HG03439 (cell line): ENCODE results near the gene ENOX1.

Source experiments
- ATAC-seq: cut with Tn5 transposase; IDR thresholded peaks from one replicate; pipeline ENCODE4 v1.9.1; 2021; ENCODE audit warnings: mild to moderate bottlenecking, moderate library complexity; ENCODE audit not compliant: unreplicated experiment

Gene ENOX1

DNA sequence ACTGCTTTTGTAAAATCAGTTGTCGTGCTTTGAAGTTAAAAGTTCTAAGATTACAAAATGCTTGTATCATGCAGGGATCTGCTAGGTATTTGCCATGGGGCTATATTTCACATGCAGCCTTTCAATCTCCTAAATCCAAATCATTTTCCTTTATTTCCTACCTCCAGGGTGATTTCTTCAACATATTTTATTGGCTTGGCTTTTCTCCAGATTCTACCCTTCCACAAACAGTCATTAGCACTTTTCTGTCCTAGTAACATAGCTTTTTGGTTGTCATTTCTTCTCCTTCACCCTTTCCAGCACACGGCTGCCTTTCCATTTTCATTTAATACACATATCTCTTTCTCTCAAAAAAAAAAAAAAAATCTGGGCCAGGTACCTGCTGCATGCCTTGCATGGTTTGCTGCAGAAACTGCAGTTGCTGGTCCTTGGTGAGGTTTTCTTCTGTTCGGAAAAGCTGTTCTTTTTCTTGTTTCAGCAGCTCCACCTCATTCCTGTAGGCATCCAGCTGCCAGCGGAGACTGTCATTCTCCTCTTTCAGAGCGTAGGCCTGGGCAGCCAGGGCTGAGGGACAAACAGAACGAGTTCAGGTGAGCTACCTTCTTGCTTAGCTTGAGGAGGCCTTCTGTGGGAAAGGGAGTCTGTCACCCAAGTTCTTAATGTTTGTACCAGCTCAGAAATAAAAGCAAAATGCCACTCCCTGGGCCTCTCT, 488.6 kb downstream of the ENOX1 start:
- ATAC-seq = no peak

DNA sequence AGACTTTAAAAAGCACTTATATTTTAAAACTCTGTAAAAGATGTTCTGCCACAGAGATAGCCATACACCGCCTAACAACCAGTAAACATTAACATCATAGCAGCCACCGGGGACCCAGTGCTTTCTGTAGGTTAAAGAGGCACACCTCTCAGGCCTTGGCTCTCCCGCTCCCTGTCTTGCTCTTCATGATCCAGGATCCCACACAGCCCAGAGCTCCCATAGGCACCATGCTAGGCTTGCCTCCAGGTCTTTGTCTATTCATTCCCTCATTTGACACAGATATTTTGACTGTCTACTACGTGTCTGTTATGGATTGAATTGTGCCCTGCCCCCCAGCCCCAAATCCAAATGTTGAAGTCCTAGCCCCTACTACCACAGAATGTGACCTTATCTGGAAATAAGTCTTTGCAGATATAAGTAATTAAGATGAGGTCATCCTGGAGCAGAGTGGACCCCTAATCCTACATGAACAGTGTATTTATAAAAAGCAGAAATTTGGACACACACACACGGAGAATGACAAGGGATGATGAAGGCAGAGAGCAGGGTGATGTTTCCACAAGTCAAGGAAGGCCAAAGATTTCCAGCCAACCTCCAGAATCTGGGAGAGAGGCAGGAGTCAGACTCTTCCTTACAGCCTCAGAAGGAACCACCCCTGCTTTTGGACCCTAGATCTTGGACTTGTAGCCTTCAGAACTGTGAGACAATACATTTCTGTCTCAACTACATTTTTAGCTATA, 490.8 kb downstream of the ENOX1 start:
- no peak for ATAC-seq

GRCh38 chr13:43295321-43295720, 491.5 kb downstream of the ENOX1 start:
- ATAC-seq = no peak

DNA sequence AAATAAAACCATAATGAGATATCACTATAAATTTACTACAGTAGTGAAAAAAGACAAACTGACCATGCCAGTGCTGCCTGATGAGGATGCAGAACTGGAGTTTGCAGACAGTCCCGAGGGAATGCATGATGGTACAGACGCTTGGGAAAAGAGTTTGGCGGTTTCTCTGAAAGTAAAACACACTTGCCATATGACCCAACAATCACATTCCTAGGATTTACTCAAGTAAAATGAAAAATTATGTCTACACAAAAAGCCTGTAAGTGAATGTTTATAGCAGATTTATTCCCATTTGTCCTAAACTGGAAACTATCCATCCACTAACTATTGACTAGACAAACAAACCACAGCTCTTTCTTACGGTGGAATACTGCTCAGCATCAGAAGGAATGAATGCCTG, 492.4 kb downstream of the ENOX1 start:
- ATAC-seq = no peak

- ATAC-seq = no peak
Measured at GRCh38 chr13:43293986-43294385, 492.8 kb downstream of the ENOX1 start.

DNA sequence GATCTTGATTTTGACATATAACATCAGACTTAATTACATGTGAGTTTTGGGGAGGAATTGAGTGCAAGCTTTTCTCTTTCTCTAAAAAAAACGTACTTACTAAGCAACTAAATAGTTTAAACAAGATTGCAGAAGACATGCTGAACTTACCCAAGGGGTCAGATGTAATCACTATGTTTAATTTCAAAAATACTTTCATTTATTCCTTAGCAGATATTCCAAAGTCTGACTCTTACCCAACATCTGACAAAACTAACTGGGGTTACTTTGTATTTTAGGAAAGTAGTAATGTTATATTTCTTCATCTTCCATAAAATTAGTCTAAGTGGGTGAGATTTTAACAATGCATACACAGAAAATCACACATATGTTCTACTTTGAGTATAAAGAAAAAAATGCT, 493.2 kb downstream of the ENOX1 start:
- ATAC-seq = no peak

- no peak for ATAC-seq
Measured at GRCh38 chr13:43293008-43293407, 493.8 kb downstream of the ENOX1 start.

DNA sequence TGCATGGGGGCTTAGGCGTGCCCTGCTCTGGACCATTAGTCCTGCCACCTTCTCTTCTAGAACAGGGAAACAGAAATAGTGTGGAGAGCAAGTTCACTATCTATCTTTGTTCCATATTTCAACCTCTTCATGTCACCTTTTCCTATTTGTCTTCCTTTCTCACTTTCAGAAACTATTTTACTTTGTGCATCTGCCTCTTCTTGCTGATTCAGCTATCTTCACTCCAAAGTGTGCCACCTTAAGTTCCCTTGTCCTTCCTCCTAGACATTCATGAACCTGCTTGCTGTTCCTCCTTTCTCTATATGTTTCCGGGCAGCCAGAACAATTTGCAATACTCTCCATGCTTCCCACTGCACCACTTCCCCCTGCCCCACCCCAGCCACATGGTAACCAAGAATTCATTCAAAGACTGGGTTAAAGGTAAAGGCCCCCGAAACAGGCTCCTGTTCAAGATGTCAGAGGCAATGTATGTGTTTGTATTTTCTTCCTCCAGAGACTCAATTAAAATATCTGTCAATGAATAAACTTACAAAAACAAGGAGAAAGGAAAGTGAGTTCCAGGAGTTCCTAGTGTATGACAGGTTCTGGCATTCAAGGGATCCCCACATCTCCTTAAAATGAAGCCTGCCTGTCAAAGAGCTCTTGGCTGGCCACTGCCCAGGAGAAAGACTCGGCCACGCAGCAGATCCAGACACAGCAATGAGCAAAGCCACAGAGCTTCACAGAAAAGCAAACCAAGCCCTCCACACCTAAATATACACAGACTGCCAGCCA, 495.3 kb downstream of the ENOX1 start:
- no peak for ATAC-seq

GRCh38 chr13:43289470-43290255, 497.1 kb downstream of the ENOX1 start:
- ATAC-seq = no peak

- ATAC-seq = no peak
Measured at GRCh38 chr13:43286751-43287150, 500.0 kb downstream of the ENOX1 start.

GRCh38 chr13:43285933-43286597, 500.7 kb downstream of the ENOX1 start:
- ATAC-seq = no peak

GRCh38 chr13:43284162-43284561, 502.6 kb downstream of the ENOX1 start:
- ATAC-seq = no peak

DNA sequence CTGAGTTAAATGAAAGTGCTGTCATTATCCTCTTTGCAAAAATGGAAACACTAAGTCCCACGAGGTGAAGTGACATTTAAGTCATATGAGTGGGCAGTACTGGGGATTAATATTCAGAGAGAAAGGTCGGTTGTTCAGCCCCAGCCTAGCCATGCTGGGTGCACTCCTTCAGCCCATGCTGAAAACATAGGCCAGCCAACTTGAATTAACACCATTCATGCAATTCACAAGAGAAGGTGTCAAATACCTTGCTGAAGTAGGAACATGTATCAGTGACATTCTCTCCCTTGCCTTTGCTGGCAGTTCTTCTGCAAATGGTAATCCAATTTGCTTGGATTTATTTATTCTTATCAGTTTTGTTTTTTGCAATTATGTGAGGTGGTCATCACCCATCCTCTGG, 507.1 kb downstream of the ENOX1 start:
- no peak for ATAC-seq

GRCh38 chr13:43278127-43278526, 508.6 kb downstream of the ENOX1 start:
- ATAC-seq = no peak

DNA sequence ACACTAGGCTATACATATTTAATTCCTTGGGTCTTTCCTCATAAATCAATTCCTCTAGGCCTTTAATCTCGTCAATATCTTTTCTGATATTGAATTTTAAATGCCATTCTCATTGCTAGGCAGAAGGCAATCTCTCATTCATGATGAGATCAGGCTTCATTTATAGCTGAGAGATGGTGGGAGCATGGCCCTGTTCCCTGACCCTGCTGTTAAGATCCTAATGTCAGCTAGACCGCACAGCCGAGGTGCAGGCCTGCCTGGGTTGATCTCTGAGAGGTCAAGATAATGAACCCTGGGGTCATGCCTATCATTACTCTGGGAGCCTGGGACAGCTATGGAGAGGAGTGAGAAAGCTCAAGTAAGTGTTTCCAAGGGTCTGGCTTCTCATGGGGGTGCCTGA, 509.6 kb downstream of the ENOX1 start:
- ATAC-seq = no peak

DNA sequence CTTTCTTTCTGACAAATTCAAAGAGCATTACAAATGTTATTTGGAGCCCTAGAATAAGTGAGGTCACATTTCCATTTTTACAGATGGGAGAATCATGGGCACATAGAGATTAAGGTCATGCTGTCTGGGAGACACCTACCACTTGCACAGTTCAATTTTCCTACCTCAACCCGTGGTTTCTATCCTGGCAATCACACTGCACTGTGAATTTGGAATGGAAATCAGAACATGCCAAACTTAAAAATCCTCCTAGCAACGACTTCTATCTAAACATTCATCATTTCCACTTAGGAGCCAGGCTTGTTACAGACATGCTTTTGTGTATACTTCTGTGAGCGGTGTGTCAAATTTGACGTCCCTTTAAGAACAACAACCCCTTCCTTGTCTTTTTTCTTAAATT, 511.9 kb downstream of the ENOX1 start:
- no peak for ATAC-seq

DNA sequence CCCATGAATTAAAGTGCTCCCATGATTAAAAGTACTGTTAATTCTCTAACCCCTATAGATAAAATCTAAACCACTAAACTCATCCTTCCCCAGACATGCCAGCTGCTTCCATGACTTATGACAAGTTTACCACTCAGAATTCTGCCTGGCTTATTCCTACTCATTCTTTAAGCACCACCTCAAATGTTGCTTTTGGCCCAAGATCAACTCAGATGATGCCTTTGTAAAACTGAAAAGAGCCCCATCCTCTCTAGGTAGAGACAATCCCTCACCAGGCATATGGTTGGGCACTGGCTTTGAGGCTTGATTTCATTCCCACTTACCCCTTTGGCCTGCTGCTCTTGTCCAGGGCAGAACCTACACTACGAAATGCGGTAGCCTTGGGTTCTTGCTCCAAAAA, 513.4 kb downstream of the ENOX1 start:
- no peak for ATAC-seq

- no peak for ATAC-seq
Measured at GRCh38 chr13:43272851-43273250, 513.9 kb downstream of the ENOX1 start.

- no peak for ATAC-seq
Measured at GRCh38 chr13:43271152-43271551, 515.6 kb downstream of the ENOX1 start.

DNA sequence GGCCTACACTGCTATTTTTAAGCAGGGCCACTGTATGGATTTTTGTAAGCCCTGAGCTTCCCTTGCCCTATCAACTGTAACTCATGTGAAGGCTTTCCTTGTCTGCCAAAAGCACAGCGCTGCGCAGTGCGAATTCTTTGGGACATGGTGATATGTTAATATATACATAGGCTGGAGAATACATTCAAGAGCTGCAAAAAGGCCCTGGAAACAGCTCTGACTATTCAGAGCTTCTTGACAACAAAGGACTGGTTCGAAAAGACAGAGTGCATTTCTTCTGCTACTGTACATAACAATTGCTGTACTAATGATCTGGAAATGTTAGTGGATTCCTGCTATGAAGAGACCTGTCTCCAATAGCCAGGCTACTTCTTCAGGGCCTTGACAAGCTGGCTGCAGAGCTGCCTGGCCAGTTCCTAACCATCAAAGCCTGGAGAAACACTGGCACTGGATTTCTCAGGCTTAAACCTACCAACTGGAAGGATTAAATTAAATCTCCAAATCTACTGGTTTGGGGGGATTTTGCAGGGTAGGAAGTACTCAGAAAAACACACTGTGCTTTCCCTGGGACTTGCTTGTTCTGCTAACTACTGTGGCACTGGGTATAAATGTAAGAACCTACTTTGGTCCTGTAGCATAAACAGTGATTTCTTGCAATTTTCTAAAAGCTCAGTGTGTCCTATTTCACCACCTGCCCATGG, 516.5 kb downstream of the ENOX1 start:
- ATAC-seq = no peak
